NCI-H2196 treated with DMSO at 0.1 percent for 48 hours (cell line): Measurements from ENCODE around the gene KRT8.
"Not testable (repeated sequence)": the region's sequence is repeated elsewhere in the genome, so short reads cannot be mapped to it uniquely, and the experiment has no call there.

Experiments used
- DNase-seq: peaks from one replicate; lab custom pipeline; 2025; ENCODE audit not compliant: unreplicated experiment; lab: John Stamatoyannopoulos, UW

KRT8 gene

GRCh38 chr12:52901715-52902541, 2.9 kb downstream of the KRT8 start:
- DNase-seq, result no peak

- DNase-seq, result no peak
Measured at GRCh38 chr12:52900896-52901714, 3.8 kb downstream of the KRT8 start.

GRCh38 chr12:52900166-52900895, 4.5 kb downstream of the KRT8 start:
- no peak for DNase-seq

GRCh38 chr12:52899338-52900035, 5.4 kb downstream of the KRT8 start:
- DNase-seq, result no peak

- no peak for DNase-seq
Measured at GRCh38 chr12:52896190-52897100, 8.4 kb downstream of the KRT8 start.

- DNase-seq, result peak; percentile 69
Measured at GRCh38 chr12:52895726-52896189, 9.1 kb downstream of the KRT8 start.

GRCh38 chr12:52892974-52893373, 11.9 kb downstream of the KRT8 start:
- DNase-seq, result no peak

GRCh38 chr12:52892207-52892852, 12.5 kb downstream of the KRT8 start:
- no peak for DNase-seq

- no peak for DNase-seq
Measured at GRCh38 chr12:52891044-52891443, 13.8 kb downstream of the KRT8 start.

- DNase-seq, result no peak
Measured at GRCh38 chr12:52890417-52890816, 14.5 kb downstream of the KRT8 start.

- peak; percentile 36 for DNase-seq
Measured at GRCh38 chr12:52884526-52885293, 20.2 kb downstream of the KRT8 start.

GRCh38 chr12:52880499-52880898, 24.4 kb downstream of the KRT8 start:
- DNase-seq, result not testable (repeated sequence)

GRCh38 chr12:52879394-52880351, 25.2 kb downstream of the KRT8 start:
- DNase-seq, result peak; percentile 73

- DNase-seq, result no peak
Measured at GRCh38 chr12:52878507-52879393, 26.1 kb downstream of the KRT8 start.

GRCh38 chr12:52877242-52877641, 27.6 kb downstream of the KRT8 start:
- no peak for DNase-seq

GRCh38 chr12:52876372-52876771, 28.5 kb downstream of the KRT8 start:
- DNase-seq, result no peak
